ENCODE results near the gene ZNF750.

The ZNF750 gene

GRCh38 chr17:82878527-82878926 lies 38.7 kb upstream of the ZNF750 start:
- TF ChIP-seq, protein P1, sequence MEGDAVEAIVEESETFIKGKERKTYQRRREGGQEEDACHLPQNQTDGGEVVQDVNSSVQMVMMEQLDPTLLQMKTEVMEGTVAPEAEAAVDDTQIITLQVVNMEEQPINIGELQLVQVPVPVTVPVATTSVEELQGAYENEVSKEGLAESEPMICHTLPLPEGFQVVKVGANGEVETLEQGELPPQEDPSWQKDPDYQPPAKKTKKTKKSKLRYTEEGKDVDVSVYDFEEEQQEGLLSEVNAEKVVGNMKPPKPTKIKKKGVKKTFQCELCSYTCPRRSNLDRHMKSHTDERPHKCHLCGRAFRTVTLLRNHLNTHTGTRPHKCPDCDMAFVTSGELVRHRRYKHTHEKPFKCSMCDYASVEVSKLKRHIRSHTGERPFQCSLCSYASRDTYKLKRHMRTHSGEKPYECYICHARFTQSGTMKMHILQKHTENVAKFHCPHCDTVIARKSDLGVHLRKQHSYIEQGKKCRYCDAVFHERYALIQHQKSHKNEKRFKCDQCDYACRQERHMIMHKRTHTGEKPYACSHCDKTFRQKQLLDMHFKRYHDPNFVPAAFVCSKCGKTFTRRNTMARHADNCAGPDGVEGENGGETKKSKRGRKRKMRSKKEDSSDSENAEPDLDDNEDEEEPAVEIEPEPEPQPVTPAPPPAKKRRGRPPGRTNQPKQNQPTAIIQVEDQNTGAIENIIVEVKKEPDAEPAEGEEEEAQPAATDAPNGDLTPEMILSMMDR (IDR thresholded peaks at IDR 0.05; ENCODE audit: extremely low read depth, insufficient read depth, missing control alignments), result no peak
- DNase-seq (ENCODE audit: low spot score), result no peak
- in situ Hi-C loops (cut with MboI; ENCODE audit: low pct_unique_long_range_greater_than_20kb, low sequenced_read_pairs, unreplicated experiment), result no loop called here

GRCh38 chr17:82876602-82877379 lies 37.0 kb upstream of the ZNF750 start:
- TF ChIP-seq, protein P1 (IDR thresholded peaks at IDR 0.05; ENCODE audit: extremely low read depth, insufficient read depth, missing control alignments), result no peak
- DNase-seq (ENCODE audit: low spot score), result no peak
- in situ Hi-C loops (cut with MboI; ENCODE audit: low pct_unique_long_range_greater_than_20kb, low sequenced_read_pairs, unreplicated experiment), result no loop called here

GRCh38 chr17:82876149-82876548 lies 36.3 kb upstream of the ZNF750 start:
- in situ Hi-C loops (cut with MboI; ENCODE audit: low pct_unique_long_range_greater_than_20kb, low sequenced_read_pairs, unreplicated experiment), result no loop called here
- TF ChIP-seq, protein P1 (IDR thresholded peaks at IDR 0.05; ENCODE audit: extremely low read depth, insufficient read depth, missing control alignments), result no peak
- DNase-seq (ENCODE audit: low spot score), result no peak

- DNase-seq (ENCODE audit: low spot score), result no peak
- TF ChIP-seq, protein P1 (IDR thresholded peaks at IDR 0.05; ENCODE audit: extremely low read depth, insufficient read depth, missing control alignments), result no peak
Measured at GRCh38 chr17:82875407-82875856, 35.6 kb upstream of the ZNF750 start.

GRCh38 chr17:82874011-82874835 lies 34.4 kb upstream of the ZNF750 start:
- TF ChIP-seq, protein P1 (IDR thresholded peaks at IDR 0.05; ENCODE audit: extremely low read depth, insufficient read depth, missing control alignments), result no peak
- DNase-seq (ENCODE audit: low spot score), result no peak
- in situ Hi-C loops (cut with MboI; ENCODE audit: low pct_unique_long_range_greater_than_20kb, low sequenced_read_pairs, unreplicated experiment), result no loop called here

More at GRCh38 chr17:82875407-82875856, 35.6 kb upstream of the ZNF750 start:
- in situ Hi-C loops (cut with MboI; ENCODE audit: low pct_unique_long_range_greater_than_20kb, low sequenced_read_pairs, unreplicated experiment), result no loop called here

DNA sequence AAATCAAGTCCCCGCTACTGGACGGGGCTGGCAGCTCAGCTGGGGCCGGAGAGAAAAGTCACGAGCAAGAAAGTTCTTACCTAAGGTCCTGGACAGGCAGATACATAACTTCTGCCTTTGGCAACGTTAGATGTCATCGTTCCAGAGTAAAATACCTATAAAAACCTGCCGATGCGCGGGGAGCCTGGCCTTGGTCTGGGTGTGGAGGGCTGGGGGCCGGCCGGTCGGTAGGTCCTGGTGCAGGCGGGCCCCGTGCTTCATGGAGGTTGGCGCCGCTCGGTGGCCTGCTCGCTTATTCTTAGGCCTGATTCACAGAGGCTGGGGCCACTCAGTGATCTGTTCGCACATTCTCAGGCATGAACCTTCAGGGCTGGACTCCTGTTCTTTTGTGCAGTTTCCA lies 33.7 kb upstream of the ZNF750 start:
- no peak for DNase-seq (ENCODE audit: low spot score)
- TF ChIP-seq, protein P1 (IDR thresholded peaks at IDR 0.05; ENCODE audit: extremely low read depth, insufficient read depth, missing control alignments), result no peak
- in situ Hi-C loops (cut with MboI; ENCODE audit: low pct_unique_long_range_greater_than_20kb, low sequenced_read_pairs, unreplicated experiment), result no loop called here
